IPS-15b (cell line): Measurements from ENCODE around the gene FASTK.
A peak's percentile ranks its signal among the peaks of the same experiment; 100 is the strongest.

Source experiments
- H3K27me3 ChIP-seq: one replicate; pipeline ENCODE4 v1.6.1; 2013; ENCODE audit warnings: low read length; ENCODE audit not compliant: control insufficient read depth, insufficient read depth
- H3K36me3 ChIP-seq: one replicate; pipeline ENCODE4 v1.6.1; 2013; ENCODE audit warnings: low read length; ENCODE audit not compliant: control insufficient read depth, insufficient read depth
- H3K4me1 ChIP-seq: one replicate; pipeline ENCODE4 v1.6.1; 2013; ENCODE audit warnings: mild to moderate bottlenecking, low read length; ENCODE audit not compliant: control insufficient read depth, insufficient read depth
- H3K4me3 ChIP-seq: one replicate; pipeline ENCODE4 v1.5.1; 2013; ENCODE audit warnings: low read depth, low read length
- H3K9ac ChIP-seq: one replicate; pipeline ENCODE4 v1.6.1; 2013; ENCODE audit warnings: low read depth, mild to moderate bottlenecking, low read length
- H3K9me3 ChIP-seq: one replicate; pipeline ENCODE4 v1.6.1; 2013; ENCODE audit warnings: mild to moderate bottlenecking, low read length; ENCODE audit not compliant: control insufficient read depth, insufficient read depth

The FASTK gene

GRCh38 chr7:151083071-151083823 is 2.6 kb upstream of the FASTK start, which contains the start of gene TMUB1:
TSS of gene TMUB1 (minus strand) at chr7:151083493. CDS start at chr7:151082563, 930 bp downstream.
- Histone ChIP-seq H3K36me3 (peaks cover 4% of the 10 kb centered on the region), H3K27me3 (peaks cover 32% of the 10 kb centered on the region), H3K4me1 (peaks cover 14% of the 10 kb centered on the region), H3K9me3 (no peaks in the 10 kb centered on the region), H3K9ac (peak within 1 kb of the TSS; percentile 5), H3K4me3 (peak within 1 kb of the TSS; percentile 62)

- Histone ChIP-seq H3K4me1 (peaks cover 8% of the 10 kb centered on the region), H3K36me3 (peaks cover 4% of the 10 kb centered on the region), H3K9ac (peak overlapping the region; percentile 5), H3K4me3 (peak overlapping the region; percentile 62), H3K27me3 (peaks cover 24% of the 10 kb centered on the region), H3K9me3 (no peaks in the 10 kb centered on the region)
Measured at GRCh38 chr7:151082141-151083070, 1.8 kb upstream of the FASTK start.

GRCh38 chr7:151081170-151082101 is 827 bp upstream of the FASTK start:
- no peaks in the 10 kb centered on the region for H3K9me3 ChIP-seq
- H3K27me3 ChIP-seq, result peaks cover 20% of the 10 kb centered on the region
- H3K36me3 ChIP-seq, result peaks cover 8% of the 10 kb centered on the region
- peaks cover 8% of the 10 kb centered on the region for H3K4me1 ChIP-seq
- peak overlapping the region; percentile 47 for H3K9ac ChIP-seq
- H3K4me3 ChIP-seq, result peak overlapping the region; percentile 91

DNA sequence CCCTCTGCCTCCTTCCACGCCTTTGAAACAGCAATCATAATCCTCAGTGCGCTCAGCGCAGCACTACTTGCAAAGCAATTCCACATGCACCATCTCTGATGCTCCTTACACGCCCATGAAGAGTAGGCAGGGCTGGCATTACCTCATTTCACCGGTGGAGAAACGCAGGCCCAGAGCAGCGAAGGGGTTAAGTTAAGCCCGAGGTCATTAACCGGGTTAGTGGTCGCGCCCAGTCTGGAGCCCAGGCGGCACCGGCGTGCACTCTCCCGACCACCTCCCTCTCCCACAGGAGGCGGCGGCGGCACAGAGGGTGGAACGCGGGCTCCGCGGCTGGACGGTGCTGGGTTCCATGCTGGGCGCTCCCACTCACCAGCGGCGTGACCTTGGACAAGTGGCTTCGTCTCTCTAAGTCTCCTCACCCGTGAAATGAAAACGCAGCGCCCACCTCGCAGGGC is 515 bp downstream of the FASTK start:
- peaks cover 17% of the 10 kb centered on the region for H3K36me3 ChIP-seq
- peaks cover 4% of the 10 kb centered on the region for H3K4me1 ChIP-seq
- no peaks in the 10 kb centered on the region for H3K9me3 ChIP-seq
- peak overlapping the region; percentile 91 for H3K4me3 ChIP-seq
- peaks cover 14% of the 10 kb centered on the region for H3K27me3 ChIP-seq
- H3K9ac ChIP-seq, result peak overlapping the region; percentile 90

- Histone ChIP-seq H3K4me1 (peaks cover 4% of the 10 kb centered on the region), H3K4me3 (peak overlapping the region; percentile 91), H3K9ac (peak overlapping the region; percentile 90), H3K27me3 (peaks cover 8% of the 10 kb centered on the region), H3K9me3 (no peaks in the 10 kb centered on the region), H3K36me3 (peaks cover 24% of the 10 kb centered on the region)
Measured at GRCh38 chr7:151079199-151079910, 1.3 kb downstream of the FASTK start.

DNA sequence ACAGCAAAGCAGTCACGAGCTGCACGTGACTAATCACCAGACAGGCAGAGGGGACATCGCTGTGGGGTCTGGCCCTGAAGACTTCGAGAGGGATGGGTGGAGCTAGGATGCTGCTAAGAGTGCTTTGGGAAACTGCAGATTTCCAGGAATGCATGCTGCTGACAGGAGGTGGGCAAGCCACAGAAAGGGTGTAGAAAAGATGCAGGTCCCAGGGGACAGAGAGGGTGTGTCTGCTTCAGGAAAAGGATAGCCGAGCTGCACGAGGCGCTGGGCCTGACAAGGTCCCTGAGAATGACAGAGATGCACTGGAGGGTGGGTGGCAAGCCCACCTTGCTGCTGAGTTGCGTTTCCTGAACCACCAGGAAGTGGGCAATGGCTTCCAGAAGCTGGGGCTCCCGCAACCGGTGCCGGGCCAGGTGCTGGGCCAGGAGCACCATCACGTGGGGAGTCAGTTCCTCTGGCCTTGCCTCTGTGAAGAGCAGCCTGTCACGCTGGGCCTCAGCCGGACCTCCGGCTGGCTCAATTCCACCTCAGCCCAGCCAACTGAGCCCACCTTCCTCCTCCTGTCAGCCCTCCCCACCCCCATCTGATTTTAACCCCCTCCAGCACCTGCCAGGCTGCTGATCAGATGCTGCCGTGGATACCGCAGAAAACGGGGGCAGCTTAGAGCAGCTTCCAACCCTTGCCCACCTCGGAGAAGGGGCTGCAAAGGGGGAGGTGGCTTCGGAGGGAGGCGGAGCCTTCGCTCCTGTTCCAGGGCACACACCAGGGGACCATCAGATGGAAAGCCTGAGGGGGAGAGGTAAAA is 2.2 kb downstream of the FASTK start:
- Histone ChIP-seq H3K27me3 (no peaks in the 10 kb centered on the region), H3K9ac (no peak overlapping the region), H3K36me3 (peaks cover 30% of the 10 kb centered on the region), H3K4me3 (no peak overlapping the region), H3K4me1 (peaks cover 4% of the 10 kb centered on the region), H3K9me3 (no peaks in the 10 kb centered on the region)

GRCh38 chr7:151077705-151078232 is 2.8 kb downstream of the FASTK start:
- H3K36me3 ChIP-seq, result peaks cover 30% of the 10 kb centered on the region
- H3K4me3 ChIP-seq, result no peak overlapping the region
- peaks cover 4% of the 10 kb centered on the region for H3K4me1 ChIP-seq
- no peak overlapping the region for H3K9ac ChIP-seq
- H3K27me3 ChIP-seq, result no peaks in the 10 kb centered on the region
- H3K9me3 ChIP-seq, result no peaks in the 10 kb centered on the region

DNA sequence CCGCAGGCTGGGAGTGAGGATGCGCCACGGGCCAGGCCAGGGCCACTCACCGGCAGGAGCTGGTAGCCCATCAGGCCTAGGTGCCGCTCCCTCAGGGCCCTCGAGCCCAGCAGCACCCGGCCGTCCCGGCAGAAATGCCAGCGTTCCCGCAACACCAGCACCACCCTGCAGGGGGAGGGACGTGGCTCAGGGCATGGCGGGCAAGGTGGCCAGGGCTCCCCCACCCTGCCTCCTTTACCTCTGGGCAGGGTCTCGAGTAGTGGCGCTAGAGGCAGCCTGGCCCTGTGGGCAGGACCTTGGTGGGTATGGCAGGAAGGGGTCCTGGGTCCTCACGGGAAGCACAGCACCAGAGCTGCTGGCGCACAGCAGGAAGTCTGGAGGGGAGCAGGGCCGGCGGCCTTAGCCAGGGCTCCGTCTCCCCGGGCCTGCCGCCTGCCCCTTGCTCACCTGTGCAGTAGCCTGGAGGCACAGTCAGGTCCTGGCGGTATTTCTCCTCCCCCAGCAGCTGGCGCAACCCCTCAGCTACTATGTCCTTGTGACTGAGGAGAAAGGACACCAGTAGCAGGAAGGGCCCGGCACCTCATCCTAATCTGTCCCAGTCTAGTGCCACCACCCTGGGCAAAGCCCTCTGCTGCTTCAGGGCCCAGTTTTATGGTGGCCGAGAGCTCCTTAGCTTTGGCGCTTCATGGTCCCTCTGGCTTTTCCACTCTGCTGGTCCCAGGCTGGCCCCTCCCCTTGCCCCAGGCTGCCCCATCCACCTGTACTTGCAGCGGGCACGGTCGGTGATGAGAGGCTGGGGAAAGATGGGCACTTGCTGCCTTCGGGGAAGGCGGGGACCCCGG is 3.5 kb downstream of the FASTK start:
- H3K9ac ChIP-seq, result no peak overlapping the region
- H3K36me3 ChIP-seq, result peaks cover 31% of the 10 kb centered on the region
- H3K4me1 ChIP-seq, result peaks cover 2% of the 10 kb centered on the region
- H3K9me3 ChIP-seq, result no peaks in the 10 kb centered on the region
- no peak overlapping the region for H3K4me3 ChIP-seq
- no peaks in the 10 kb centered on the region for H3K27me3 ChIP-seq

GRCh38 chr7:151075978-151076426 is 4.6 kb downstream of the FASTK start:
- Histone ChIP-seq H3K9me3 (no peaks in the 10 kb centered on the region), H3K36me3 (peaks cover 39% of the 10 kb centered on the region), H3K4me3 (no peak overlapping the region), H3K27me3 (no peaks in the 10 kb centered on the region), H3K4me1 (peaks cover 2% of the 10 kb centered on the region), H3K9ac (no peak overlapping the region)
